HG03045 (cell line): ENCODE data around the gene EID3.
"Not testable (repeated sequence)": the region's sequence is repeated elsewhere in the genome, so short reads cannot be mapped to it uniquely, and the experiment has no call there.

Experiments
- ATAC-seq: cut with Tn5 transposase; IDR thresholded peaks from one replicate; pipeline ENCODE4 v1.9.1; 2021; ENCODE audit warnings: mild to moderate bottlenecking, moderate library complexity; ENCODE audit not compliant: unreplicated experiment

The EID3 gene

GRCh38 chr12:104310751-104311633 lies 7.5 kb downstream of the EID3 start:
- no peak for ATAC-seq

GRCh38 chr12:104312202-104312601 lies 8.7 kb downstream of the EID3 start:
- no peak for ATAC-seq

- no peak for ATAC-seq
Measured at GRCh38 chr12:104312654-104313053, 9.1 kb downstream of the EID3 start.

- no peak for ATAC-seq
Measured at GRCh38 chr12:104313568-104314241, 10.2 kb downstream of the EID3 start.

DNA sequence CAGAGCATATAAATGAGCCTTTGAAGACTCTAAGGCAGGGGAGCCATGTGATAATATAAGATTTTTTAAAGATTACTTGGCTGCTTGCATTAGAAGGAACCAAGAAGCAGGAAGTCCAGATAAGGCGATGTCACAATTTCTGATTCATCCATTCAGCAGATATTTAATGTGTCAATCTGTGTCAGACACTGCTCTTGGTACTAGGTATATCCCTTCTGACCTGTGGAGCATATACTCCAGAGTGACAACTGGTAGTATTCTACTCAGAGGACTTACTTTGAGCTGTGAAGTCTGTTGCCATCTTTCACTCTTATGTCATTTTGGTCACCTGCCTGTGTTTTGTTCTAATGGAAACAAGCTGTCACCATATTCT lies 10.7 kb downstream of the EID3 start:
- no peak for ATAC-seq

DNA sequence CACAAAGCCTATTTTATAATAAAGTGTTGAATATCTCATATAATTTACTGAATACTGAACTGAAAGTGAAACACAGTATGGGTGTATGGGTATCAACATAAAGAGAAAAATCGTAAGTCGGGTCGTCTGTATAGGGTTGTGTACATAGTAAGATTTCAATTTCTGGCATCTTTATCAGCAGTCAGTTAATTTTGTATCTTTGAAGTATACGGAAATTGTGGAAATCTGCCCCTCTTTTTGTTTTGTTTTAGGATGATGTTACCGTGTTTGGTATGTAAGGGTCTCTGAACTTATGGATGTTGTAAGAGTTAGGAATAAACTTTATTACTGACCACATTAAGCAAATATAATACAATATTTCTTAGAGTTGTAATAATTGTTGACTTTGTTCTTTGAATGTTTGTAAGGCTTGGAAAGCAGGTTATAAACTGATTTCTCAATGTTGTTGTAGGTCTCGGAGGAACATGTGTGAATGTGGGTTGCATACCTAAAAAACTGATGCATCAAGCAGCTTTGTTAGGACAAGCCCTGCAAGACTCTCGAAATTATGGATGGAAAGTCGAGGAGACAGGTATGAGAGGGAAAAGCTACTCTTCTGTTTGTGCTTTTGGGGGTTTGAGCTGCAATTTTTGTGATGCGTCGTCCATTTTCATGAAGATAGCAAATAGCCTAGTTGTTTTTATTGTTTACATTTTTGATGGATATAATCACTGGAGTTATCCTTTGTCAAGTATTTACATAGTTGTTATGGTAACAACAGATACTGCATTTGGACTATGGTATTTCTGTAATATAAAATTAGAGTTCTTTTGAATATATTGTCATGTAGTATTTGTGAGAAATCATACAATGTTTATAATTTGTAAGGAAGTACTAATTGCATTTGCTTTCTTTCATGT lies 12.0 kb downstream of the EID3 start:
- ATAC-seq: no peak

GRCh38 chr12:104316936-104317335 lies 13.4 kb downstream of the EID3 start:
- ATAC-seq: no peak

- ATAC-seq: no peak
Measured at GRCh38 chr12:104317538-104318210, 14.1 kb downstream of the EID3 start.

GRCh38 chr12:104319028-104319427 lies 15.5 kb downstream of the EID3 start:
- ATAC-seq: no peak

DNA sequence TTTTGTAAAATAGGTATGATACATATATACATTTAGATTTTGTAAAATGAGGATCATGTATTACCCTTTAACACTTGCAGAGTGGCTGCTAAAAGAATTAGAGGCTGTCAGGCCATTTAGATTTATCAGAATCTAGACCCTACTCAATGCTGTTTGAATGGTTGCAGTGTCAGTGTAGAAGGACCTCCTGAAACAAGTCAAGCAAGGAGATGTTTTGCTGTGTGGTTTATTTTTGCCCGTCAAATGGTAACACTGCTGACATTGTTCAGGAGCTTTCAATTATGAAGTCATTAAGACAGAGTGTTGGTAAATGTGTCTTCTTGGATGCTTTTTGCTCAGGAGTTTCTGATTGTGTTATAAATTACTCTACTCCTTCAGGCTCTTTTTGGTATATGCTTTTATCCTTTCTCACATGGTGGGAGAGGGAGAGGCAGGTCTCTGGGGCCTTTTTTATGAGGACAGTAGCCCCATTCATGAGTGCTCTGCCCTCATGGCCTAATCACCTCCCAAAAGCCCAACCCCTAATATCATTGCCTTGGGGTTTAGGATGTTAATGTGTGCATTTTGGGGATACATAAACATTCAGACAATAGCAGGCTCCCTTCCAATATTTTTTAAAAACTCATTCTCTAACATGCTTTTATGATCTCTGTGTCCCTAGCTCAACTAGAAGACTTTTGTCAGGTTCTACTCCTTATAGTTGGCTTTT lies 16.5 kb downstream of the EID3 start:
- no peak for ATAC-seq

DNA sequence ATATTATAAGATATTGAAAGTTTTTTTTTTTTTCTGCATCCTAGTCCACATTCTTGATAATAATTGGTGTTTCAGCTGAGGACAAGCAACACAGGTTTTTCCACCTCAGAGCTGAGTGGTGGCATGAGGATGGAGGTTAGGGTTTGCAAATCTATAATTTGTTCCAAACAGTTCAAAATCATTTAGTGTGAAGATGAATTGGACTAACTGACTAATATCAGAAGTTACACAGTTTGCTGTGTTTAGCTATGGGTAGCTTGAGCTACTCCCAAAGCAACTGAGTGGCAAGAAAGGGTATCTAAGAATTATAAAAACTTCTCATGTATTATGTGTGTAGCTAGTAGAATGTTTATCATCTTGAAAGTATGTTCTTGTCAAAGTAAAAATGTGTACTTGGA lies 17.1 kb downstream of the EID3 start:
- no peak for ATAC-seq

GRCh38 chr12:104321949-104322348 lies 18.4 kb downstream of the EID3 start:
- ATAC-seq: no peak

- not testable (repeated sequence) for ATAC-seq
Measured at GRCh38 chr12:104322533-104322932, 19.0 kb downstream of the EID3 start.

- no peak for ATAC-seq
Measured at GRCh38 chr12:104323899-104324298, 20.4 kb downstream of the EID3 start.

DNA sequence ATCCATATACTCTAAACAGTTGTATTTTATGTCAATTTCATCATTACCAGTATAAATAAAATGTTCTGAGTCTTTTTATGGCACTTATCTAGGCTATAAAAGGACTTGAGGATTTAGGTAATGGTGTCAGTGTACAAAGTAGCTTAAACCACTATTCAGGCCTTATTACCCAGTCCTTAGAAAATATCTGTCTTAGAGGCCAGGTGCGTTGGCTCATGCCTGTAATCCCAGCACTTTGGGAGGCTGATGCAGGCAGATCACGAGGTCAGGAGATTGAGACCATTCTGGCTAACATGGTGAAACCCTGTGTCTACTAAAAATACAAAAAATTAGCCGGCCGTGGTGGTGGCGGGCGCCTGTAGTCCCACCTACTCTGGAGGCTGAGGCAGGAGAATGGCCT lies 24.7 kb downstream of the EID3 start:
- not testable (repeated sequence) for ATAC-seq

GRCh38 chr12:104328790-104329189 lies 25.3 kb downstream of the EID3 start:
- no peak for ATAC-seq

DNA sequence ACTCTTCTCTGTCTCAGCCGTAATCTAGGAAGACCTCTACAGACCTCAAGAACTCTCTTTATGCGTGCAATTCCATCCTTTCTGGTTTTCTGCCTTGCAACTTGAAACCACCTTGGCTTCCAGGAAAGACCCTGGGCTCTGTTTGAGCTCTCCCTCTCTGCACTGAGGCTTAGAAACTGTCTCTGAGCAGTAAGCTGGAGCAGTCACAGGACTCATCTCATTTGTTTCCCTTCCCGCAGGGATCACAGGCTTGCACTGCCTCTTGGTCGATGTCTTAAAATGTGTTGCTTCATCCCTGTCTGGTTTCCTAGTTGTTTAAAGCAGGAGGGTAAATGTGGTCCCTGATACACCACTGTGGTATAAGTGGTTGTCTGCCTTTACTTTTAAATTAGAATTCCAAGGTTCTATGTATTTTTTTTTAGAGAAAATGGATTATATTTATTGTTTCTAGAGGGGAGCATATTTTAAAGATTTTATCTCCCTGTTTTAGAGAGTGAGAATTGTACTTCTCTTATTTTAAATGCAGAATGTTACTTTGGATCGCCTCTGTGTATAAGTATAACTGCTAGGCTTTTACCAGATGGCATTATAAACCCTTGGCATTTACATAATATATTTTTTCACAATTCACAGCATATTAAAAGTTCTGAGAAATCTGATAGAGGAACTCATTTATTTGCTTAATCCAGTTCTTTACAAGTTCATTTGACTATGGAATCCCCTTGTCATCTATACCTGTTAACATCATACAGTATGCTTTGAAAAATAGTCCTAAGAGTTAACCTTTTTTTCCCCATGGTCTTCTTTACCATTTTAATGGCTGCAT lies 26.4 kb downstream of the EID3 start:
- no peak for ATAC-seq

- no peak for ATAC-seq
Measured at GRCh38 chr12:104331376-104331775, 27.8 kb downstream of the EID3 start.

- not testable (repeated sequence) for ATAC-seq
Measured at GRCh38 chr12:104332273-104332672, 28.7 kb downstream of the EID3 start.
